ENCODE data around the gene SEMG2. TPM values are rescaled to one million over a fixed set of nuclear protein-coding genes. Genes with fewer than 3 reads are reported as not detected.

Gene SEMG2
- polyA plus RNA-seq, 1 of the 3 experiments (the other 2 are of a cell fraction), result not detected

- Histone ChIP-seq H3K4me2 (no peak overlapping the region), H3K9ac (no peak overlapping the region), H3K9me3 (no peaks in the 10 kb centered on the region), H3K27ac (ENCODE audit: low read depth in 2 of 2, low read length in 1 of 2) (no peak overlapping the region), H2AFZ (ENCODE audit: low read depth) (no peak overlapping the region), H3K36me3 (replicated peaks in 1 of 2; ENCODE audit: control insufficient read depth in 1 of 2, insufficient read depth in 2 of 2, low read length in 1 of 2) (no peaks in the 10 kb centered on the region), H3F3A (replicated peaks; ENCODE audit: insufficient read depth) (no peaks in the 10 kb centered on the region), H4K20me1 (ENCODE audit: insufficient read depth) (no peaks in the 10 kb centered on the region), H3K9me2 (no peaks in the 10 kb centered on the region), H3K4me1 (ENCODE audit: control insufficient read depth in 1 of 2, insufficient read depth in 2 of 2, low read depth in 1 of 2, low read length in 1 of 2) (no peaks in the 10 kb centered on the region), H3K27me3 (ENCODE audit: insufficient read depth) (peaks cover 11% of the 10 kb centered on the region; the same call in 1 of the 2 replicates), H3K79me2 (ENCODE audit: insufficient read depth) (no peaks in the 10 kb centered on the region), H3K4me3 (ENCODE audit: low read depth in 2 of 2, low read length in 1 of 2) (no peak overlapping the region)
- TF ChIP-seq SIN3A (IDR thresholded peaks at IDR 0.05; ENCODE audit: borderline replicate concordance, low read depth, low read length) (no peak), RXRA (IDR thresholded peaks at IDR 0.05; ENCODE audit: borderline replicate concordance, low read depth) (no peak), EP300 (IDR thresholded peaks at IDR 0.05; ENCODE audit: borderline replicate concordance in 1 of 2, low read depth in 1 of 2, low read length in 1 of 2) (no peak), RCOR1 (IDR thresholded peaks at IDR 0.05; ENCODE audit: low read length) (no peak)
- TF ChIP-seq, protein P1, sequence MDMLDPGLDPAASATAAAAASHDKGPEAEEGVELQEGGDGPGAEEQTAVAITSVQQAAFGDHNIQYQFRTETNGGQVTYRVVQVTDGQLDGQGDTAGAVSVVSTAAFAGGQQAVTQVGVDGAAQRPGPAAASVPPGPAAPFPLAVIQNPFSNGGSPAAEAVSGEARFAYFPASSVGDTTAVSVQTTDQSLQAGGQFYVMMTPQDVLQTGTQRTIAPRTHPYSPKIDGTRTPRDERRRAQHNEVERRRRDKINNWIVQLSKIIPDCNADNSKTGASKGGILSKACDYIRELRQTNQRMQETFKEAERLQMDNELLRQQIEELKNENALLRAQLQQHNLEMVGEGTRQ (IDR thresholded peaks at IDR 0.05; ENCODE audit: borderline replicate concordance, low read depth, low read length), result no peak
- no peak for DNase-seq
- CTCF ChIA-PET, result no interaction called here
- POLR2A ChIA-PET, result no interaction called here
- 30% methylated on average over 3 of the region's 3 CpGs for WGBS (ENCODE audit: low lambda C conversion rate)
Observed at GRCh38 chr20:45189067-45189609, 32.0 kb upstream of the SEMG2 start.

DNA sequence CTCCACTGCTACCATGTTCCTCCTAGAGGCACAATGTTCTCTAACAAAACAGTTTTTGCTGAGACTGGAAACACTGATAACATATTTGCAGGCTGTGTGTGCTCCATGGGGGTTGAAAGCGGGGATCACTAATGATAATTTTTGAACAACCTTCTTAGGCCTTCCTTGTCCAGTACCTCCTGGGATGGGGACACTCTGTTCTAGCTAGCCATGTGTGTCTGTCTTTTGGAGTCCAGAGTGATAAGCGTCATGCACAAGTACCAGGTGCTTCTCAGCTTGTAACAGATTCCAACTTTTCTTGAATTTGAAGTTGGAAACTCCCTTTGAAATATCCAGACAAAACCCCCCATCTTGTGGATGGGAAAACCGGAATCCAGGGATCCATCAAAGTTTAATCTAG, 31.3 kb upstream of the SEMG2 start:
- no peaks in the 10 kb centered on the region for H3K9me3 ChIP-seq
- no peak for DNase-seq
- no peak overlapping the region for H3K9ac ChIP-seq
- H2AFZ ChIP-seq (ENCODE audit: low read depth), result no peak overlapping the region
- no peaks in the 10 kb centered on the region for H4K20me1 ChIP-seq (ENCODE audit: insufficient read depth)
- ChIA-PET CTCF (no interaction called here), POLR2A (no interaction called here)
- 6% methylated on average over 3 of the region's 3 CpGs for WGBS (ENCODE audit: low lambda C conversion rate)
- TF ChIP-seq JUND (IDR thresholded peaks at IDR 0.05) (no peak), PBX3 (IDR thresholded peaks at IDR 0.05) (no peak), NFIC (IDR thresholded peaks at IDR 0.05; ENCODE audit: borderline replicate concordance) (no peak), FOXJ3 (CRISPR knock-in tag; IDR thresholded peaks at IDR 0.05) (no peak), RXRA (IDR thresholded peaks at IDR 0.05; ENCODE audit: borderline replicate concordance, low read depth) (no peak), FOXM1 (IDR thresholded peaks at IDR 0.05; ENCODE audit: low read depth) (no peak), TEAD4 (IDR thresholded peaks at IDR 0.05; ENCODE audit: borderline replicate concordance, insufficient read depth) (no peak), MEF2A (IDR thresholded peaks at IDR 0.05; ENCODE audit: borderline replicate concordance, low read depth) (no peak), RCOR1 (IDR thresholded peaks at IDR 0.05; ENCODE audit: low read length) (no peak), NRF1 (IDR thresholded peaks at IDR 0.05; ENCODE audit: low read depth, low read length) (no peak), MAX (IDR thresholded peaks at IDR 0.05; ENCODE audit: low read depth) (no peak), CHD2 (IDR thresholded peaks at IDR 0.05; ENCODE audit: low read length, partially characterized antibody) (no peak), EZH2phosphoT487 (IDR thresholded peaks at IDR 0.05; ENCODE audit: borderline replicate concordance, low read depth) (no peak), GATA2 (CRISPR knock-in tag; IDR thresholded peaks at IDR 0.05) (no peak), ELF1 (IDR thresholded peaks at IDR 0.05) (no peak), SMC3 (IDR thresholded peaks at IDR 0.05; ENCODE audit: low read depth, low read length) (no peak), EP300 (IDR thresholded peaks at IDR 0.05; ENCODE audit: borderline replicate concordance in 1 of 2, low read depth in 1 of 2, low read length in 1 of 2) (no peak), YY1 (IDR thresholded peaks at IDR 0.05; ENCODE audit: low read depth) (no peak)
- TF ChIP-seq, protein P2, sequence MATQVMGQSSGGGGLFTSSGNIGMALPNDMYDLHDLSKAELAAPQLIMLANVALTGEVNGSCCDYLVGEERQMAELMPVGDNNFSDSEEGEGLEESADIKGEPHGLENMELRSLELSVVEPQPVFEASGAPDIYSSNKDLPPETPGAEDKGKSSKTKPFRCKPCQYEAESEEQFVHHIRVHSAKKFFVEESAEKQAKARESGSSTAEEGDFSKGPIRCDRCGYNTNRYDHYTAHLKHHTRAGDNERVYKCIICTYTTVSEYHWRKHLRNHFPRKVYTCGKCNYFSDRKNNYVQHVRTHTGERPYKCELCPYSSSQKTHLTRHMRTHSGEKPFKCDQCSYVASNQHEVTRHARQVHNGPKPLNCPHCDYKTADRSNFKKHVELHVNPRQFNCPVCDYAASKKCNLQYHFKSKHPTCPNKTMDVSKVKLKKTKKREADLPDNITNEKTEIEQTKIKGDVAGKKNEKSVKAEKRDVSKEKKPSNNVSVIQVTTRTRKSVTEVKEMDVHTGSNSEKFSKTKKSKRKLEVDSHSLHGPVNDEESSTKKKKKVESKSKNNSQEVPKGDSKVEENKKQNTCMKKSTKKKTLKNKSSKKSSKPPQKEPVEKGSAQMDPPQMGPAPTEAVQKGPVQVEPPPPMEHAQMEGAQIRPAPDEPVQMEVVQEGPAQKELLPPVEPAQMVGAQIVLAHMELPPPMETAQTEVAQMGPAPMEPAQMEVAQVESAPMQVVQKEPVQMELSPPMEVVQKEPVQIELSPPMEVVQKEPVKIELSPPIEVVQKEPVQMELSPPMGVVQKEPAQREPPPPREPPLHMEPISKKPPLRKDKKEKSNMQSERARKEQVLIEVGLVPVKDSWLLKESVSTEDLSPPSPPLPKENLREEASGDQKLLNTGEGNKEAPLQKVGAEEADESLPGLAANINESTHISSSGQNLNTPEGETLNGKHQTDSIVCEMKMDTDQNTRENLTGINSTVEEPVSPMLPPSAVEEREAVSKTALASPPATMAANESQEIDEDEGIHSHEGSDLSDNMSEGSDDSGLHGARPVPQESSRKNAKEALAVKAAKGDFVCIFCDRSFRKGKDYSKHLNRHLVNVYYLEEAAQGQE (IDR thresholded peaks at IDR 0.05; ENCODE audit: low read depth, low read length), result no peak
- H3K4me2 ChIP-seq, result no peak overlapping the region
- H3K4me1 ChIP-seq (ENCODE audit: control insufficient read depth in 1 of 2, insufficient read depth in 2 of 2, low read depth in 1 of 2, low read length in 1 of 2), result no peaks in the 10 kb centered on the region
- no peaks in the 10 kb centered on the region for H3K79me2 ChIP-seq (ENCODE audit: insufficient read depth)
- no peak overlapping the region for H3K4me3 ChIP-seq (ENCODE audit: low read depth in 2 of 2, low read length in 1 of 2)
- H3F3A ChIP-seq (replicated peaks; ENCODE audit: insufficient read depth), result no peaks in the 10 kb centered on the region
- H3K27me3 ChIP-seq (ENCODE audit: insufficient read depth), result peaks cover 11% of the 10 kb centered on the region; the same call in 1 of the 2 replicates
- no peaks in the 10 kb centered on the region for H3K9me2 ChIP-seq
- no peaks in the 10 kb centered on the region for H3K36me3 ChIP-seq (replicated peaks in 1 of 2; ENCODE audit: control insufficient read depth in 1 of 2, insufficient read depth in 2 of 2, low read length in 1 of 2)
- no peak overlapping the region for H3K27ac ChIP-seq (ENCODE audit: low read depth in 2 of 2, low read length in 1 of 2)
